ENCODE measurements around the gene BTN2A1. TPM values are rescaled to one million over a fixed set of nuclear protein-coding genes. Genes with fewer than 3 reads are reported as not detected.

BTN2A1 gene
- total and polyA plus RNA-seq, 10 of the 15 experiments (the other 5 are each of a cell fraction or from before 2014, with no cell fraction given), result 8.2 to 28.0 (median 15.8) TPM

- H3K9me3 ChIP-seq (replicated peaks; ENCODE audit: control insufficient read depth, insufficient read depth, low read length), result peaks cover 10% of the 10 kb centered on the region; the same call in 2 of the 3 replicates
- no peaks in the 10 kb centered on the region for H3K79me2 ChIP-seq (ENCODE audit: control insufficient read depth, insufficient read depth, low read length)
- in situ Hi-C loops (cut with MboI) (no loop called here), intact Hi-C loops (cut with micrococcal nuclease; ENCODE audit: unreplicated experiment) (no loop called here)
- 79% methylated on average over 3 of the region's 3 CpGs for WGBS (ENCODE audit: insufficient coverage, insufficient replicate concordance, low lambda C conversion rate, missing lambda C conversion rate)
- H3K36me3 ChIP-seq (ENCODE audit: control insufficient read depth in 2 of 2, insufficient read depth in 2 of 2, low read length in 1 of 2), result peaks cover 0 to 10% of the 10 kb centered on the region in 2 experiments; a peak in 2 of 4 replicates
- peaks cover 4% of the 10 kb centered on the region for H3K4me1 ChIP-seq (ENCODE audit: control insufficient read depth, insufficient read depth, low read length)
- FAIRE-seq, result no peak
- H3K27me3 ChIP-seq (replicated peaks in 1 of 2; ENCODE audit: control insufficient read depth in 2 of 2, insufficient read depth in 2 of 2, low read length in 1 of 2), result no peaks in the 10 kb centered on the region
- no peak for ATAC-seq
- no TSS peak for BruUV-seq (replicated peaks)
- ChIA-PET RAD21 (ENCODE audit: unreplicated experiment) (no interaction called here), POLR2A (no interaction called here), CTCF (interaction anchor here (1.6 kb wide), 1 partner anchor 70 kb away, joined by 4 read pairs; no protein-coding TSS in a partner anchor), SMC1A (ENCODE audit: uncharacterized antibody, unreplicated experiment) (interaction anchor here (0.7 to 1.7 kb wide), 3 partner anchors 34 to 100 kb away, joined by 3 to 4 read pairs (median 3); no protein-coding TSS in a partner anchor)
- no peak overlapping the region for H3K4me3 ChIP-seq
- H4K20me1 ChIP-seq (ENCODE audit: control insufficient read depth, insufficient read depth), result no peaks in the 10 kb centered on the region
- H3K27ac ChIP-seq (ENCODE audit: control insufficient read depth, insufficient read depth), result no peak overlapping the region
- H3K4me2 ChIP-seq (ENCODE audit: control insufficient read depth, insufficient read depth), result no peak overlapping the region
- no peak overlapping the region for H2AFZ ChIP-seq (ENCODE audit: control insufficient read depth, low read depth, low read length)
- no peak for DNase-seq (ENCODE audit: low read depth, low spot score)
- H3K9ac ChIP-seq (ENCODE audit: control insufficient read depth, insufficient read depth, low read length), result no peak overlapping the region
- TF ChIP-seq PRDM15 (CRISPR knock-in tag; IDR thresholded peaks at IDR 0.05), result no peak
- no peak for TF ChIP-seq SMAD5 (IDR thresholded peaks at IDR 0.05; ENCODE audit: low read depth)
- no peak for TF ChIP-seq PAX5 (IDR thresholded peaks at IDR 0.05; ENCODE audit: borderline replicate concordance, low read depth, low read length)
- no peak for TF ChIP-seq CBX5 (IDR thresholded peaks at IDR 0.05; ENCODE audit: low read depth)
- no peak for TF ChIP-seq YY1 (IDR thresholded peaks at IDR 0.05; ENCODE audit: low read depth, low read length)
- no peak for TF ChIP-seq E4F1 (IDR thresholded peaks at IDR 0.05; ENCODE audit: borderline replicate concordance, partially characterized antibody)
- no peak for TF ChIP-seq HSF1 (IDR thresholded peaks at IDR 0.05; ENCODE audit: low read depth, low read length)
- TF ChIP-seq BCL3 (IDR thresholded peaks at IDR 0.05; ENCODE audit: borderline replicate concordance, insufficient read depth, low read depth, low read length, poor library complexity, severe bottlenecking), result no peak
- TF ChIP-seq TCF3 (IDR thresholded peaks at IDR 0.05; ENCODE audit: borderline replicate concordance, insufficient read depth, low read depth, low read length), result no peak
- no peak for TF ChIP-seq ZNF274 (IDR thresholded peaks at IDR 0.05; ENCODE audit: insufficient read depth, insufficient read length)
- no peak for TF ChIP-seq TAF1 (IDR thresholded peaks at IDR 0.05; ENCODE audit: borderline replicate concordance, low read depth, low read length)
- TF ChIP-seq CREB1 (IDR thresholded peaks at IDR 0.05; ENCODE audit: low read depth), result no peak
- TF ChIP-seq IRF3 (IDR thresholded peaks at IDR 0.05), result no peak
- TF ChIP-seq CHD1 (IDR thresholded peaks at IDR 0.05; ENCODE audit: low read depth, low read length), result no peak
Measured at GRCh38 chr6:26412228-26412627, 45.5 kb upstream of the BTN2A1 start.

Measured in GM12878 (cell line).